HG03460 (cell line): ENCODE results near the gene GAPT.
"Not testable (repeated sequence)": the region's sequence is repeated elsewhere in the genome, so short reads cannot be mapped to it uniquely, and the experiment has no call there.

Experiments used
- ATAC-seq: cut with Tn5 transposase; IDR thresholded peaks from one replicate; pipeline ENCODE4 v1.9.1; 2021; ENCODE audit not compliant: unreplicated experiment

Gene GAPT

DNA sequence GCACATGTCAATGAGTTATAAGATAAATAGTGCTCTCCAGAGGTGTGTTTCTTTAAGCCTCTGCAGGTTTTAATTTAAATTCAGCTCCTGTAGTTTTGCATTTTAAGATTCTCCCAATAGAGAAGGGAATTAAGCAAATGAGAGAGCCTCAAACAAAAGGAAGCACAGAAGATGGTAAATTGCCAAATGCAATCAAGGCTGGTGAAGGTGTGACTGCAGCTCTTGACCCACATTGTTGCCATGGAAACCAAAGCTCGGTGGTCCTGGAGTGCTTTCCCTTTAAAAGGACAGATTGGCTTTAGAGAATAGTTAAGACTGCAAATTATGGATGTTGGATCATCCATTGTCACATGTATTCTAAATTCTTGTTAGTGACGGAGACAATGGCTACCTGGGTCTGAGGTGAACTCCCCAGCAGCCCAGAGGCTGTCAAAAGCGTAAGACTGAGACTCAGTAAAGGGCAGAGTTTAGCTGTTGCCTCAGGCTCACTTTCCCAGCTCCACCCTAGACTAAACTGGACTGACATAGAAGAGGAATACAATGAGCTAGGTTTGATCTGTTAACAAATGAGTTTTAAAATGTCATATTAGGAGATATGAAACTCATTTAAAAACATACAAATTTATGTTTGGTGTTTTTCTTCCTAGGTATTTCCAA is 12.3 kb downstream of the GAPT start:
- no peak for ATAC-seq

DNA sequence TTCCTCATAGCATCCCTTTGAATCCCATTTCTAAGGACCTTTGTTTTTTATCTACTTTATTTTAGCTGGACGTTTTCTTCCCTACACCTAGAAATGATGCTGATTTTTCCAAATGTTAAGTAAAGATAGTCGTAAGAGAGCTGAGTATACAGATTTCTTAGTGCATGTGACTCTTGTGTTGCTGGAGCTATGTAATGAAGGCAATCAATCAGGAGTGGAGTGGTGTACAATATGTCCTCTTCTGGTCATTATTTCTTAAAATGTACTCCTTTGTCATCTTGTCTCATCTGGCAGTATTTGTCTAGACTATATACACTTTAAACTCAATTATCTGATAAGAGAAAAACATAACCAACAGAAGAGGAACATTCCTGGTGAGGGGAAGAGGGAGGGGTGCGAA is 13.5 kb downstream of the GAPT start:
- no peak for ATAC-seq

DNA sequence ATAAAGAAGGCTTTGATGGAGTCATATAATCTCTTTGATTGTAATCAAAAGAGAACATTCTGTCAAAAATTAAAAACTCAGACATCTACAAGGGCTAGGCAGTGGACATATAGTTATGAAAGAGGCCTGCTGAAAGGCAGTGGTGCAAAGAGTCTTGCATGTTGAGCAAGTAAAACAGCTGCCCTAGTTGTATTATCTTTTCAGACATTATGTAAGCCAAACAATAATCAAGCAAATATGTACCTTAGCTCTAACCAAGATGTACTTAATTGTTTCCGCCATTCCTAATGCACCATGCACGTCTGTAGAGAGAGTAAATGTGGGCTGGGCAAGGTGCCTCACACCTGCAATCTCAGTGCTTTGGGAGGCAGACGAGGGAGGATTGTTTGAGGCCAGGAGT is 14.3 kb downstream of the GAPT start:
- ATAC-seq: no peak

DNA sequence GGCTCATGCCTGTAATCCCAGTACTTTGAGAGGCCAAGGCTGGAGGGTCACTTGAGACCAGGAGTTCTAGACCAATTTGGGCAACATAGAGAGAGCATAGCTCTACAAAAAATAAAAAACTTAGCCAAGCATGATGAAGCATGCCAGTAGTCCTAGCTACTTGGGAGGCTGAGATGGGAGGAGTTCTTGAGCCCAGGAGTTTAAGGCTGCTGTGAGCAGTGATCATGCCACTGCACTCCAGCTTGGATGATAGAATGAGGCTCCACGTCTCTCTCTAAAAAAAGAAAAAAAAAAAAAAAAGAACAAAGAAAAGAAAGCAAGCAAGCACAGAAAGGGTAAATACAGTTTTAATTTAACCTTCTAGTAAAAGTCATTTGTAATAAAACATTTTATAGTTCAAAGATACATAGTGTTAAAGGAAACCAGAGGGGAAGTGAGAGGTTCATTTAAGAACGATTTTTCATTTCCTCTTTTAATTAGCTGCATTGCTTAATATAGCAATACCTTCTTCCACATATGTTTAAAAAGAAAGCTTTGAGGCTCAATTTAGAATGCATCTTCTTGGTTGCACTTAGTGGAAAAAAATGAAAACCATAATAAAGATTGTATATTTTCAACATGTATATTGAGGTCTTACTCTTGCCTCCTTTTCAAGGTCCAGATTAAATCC is 14.9 kb downstream of the GAPT start:
- ATAC-seq: peak; percentile 76

DNA sequence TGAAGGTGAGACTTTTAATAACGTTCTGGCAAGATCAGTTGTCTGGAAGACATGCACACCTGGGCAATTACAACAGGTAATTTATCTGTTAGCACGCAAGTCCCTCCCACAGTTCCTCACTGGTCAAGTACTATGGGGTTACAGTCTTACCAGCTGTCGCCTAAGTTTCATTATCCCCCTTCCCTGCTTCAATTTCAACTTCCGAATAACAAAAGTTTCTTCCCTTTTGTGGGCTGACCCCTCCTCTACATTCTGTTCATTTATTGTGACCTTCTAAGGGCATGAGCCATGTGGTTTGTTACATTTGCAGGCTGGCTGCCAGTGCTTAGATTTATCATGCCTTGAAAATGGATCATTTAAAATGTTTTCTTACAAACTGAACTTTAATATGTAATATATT is 16.5 kb downstream of the GAPT start:
- ATAC-seq: no peak

DNA sequence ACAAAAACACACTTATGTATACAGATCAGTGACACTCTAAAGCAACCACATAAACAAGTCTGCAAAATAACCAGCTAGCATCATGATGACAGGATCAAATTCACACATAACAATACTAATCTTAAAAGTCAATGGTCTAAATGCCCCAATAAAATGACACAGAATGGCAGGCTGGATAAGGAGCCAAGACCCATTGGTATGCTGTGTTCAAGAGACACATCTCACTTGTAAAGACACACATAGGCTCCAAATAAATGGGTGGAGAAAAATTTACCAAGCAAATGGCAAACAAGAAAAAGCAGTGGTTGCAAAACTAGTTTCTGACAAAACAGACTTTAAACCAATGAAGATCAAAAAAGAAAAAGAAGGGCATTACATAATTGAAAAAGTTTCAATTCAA is 26.0 kb downstream of the GAPT start:
- no peak for ATAC-seq

DNA sequence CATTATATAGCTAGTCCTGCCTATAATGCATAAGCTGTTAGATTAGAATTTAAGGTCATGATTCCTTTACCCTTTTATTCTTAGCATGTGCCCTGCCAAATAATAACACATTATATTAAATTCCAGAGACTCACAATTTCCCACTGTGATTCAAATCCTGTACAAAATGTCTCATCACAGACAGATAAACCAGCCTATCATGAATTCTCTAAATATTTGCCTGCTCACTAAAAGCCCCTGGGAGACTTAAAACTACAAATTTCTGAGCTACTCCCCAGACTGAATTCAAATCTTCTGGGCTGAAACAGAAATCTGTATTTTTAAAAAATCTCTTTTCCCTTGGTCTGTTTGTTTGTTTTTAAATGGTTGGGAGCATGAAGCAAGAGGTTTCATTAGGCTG is 32.7 kb downstream of the GAPT start:
- ATAC-seq: no peak

DNA sequence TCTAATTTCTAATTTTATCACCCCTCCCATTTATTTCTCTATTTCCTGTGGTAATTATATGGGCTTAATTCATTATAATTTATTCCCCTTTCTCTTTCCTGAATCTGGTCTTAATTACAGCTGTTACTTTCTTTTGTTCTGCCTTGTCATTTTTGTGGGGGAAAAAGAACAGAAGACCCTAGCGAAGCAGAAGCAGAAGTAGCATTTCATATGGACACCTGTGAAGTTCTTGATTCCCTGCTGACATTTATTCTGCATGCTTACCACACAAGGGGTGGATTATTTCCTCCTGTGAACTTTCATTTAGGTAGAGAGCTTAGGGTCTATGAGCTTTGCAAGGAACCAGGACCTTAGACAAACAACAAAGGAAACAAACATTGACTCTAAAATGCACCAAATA is 33.3 kb downstream of the GAPT start:
- no peak for ATAC-seq

DNA sequence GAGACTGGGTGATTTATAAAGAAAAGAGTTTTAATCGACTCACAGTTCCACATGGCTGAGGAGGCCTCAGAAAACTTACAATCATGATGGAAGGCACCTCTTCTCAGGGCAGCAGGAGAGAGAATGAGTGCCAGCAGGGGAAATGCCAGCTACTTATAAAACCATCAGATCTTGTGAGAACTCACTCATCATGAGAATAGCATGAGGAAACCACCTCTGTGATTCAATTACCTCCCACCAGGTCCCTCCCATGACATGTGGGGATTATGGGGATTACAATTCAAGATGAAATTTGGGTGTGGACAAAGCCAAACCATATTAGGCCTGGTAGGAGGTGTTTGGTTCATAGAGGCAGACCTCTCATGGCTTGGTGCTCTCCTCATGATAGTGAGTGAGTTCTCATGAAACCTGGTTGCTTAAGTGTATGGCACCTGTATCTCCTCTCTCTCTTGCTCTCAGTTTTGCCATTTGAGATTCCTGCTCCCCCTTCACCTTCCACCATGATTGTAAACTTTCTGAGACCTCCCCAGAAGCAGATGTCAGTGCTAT is 39.8 kb downstream of the GAPT start:
- no peak for ATAC-seq

DNA sequence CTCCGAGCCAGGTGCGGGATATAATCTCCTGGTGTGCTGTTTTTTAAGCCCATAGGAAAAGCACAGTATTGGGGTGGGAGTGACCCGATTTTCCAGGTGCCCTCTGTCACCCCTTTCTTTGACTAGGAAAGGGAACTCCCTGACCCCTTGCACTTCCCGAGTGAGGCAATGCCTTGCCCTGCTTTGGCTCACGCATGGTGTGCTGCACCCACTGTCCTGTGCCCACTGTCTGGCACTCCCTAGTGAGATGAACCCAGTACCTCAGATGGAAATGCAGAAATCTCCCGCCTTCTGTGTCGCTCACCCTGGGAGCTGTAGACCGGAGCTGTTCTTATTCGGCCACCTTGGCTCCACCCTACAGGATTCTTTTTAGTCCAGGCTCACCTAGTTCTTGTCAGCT is 50.7 kb downstream of the GAPT start:
- ATAC-seq: not testable (repeated sequence)

DNA sequence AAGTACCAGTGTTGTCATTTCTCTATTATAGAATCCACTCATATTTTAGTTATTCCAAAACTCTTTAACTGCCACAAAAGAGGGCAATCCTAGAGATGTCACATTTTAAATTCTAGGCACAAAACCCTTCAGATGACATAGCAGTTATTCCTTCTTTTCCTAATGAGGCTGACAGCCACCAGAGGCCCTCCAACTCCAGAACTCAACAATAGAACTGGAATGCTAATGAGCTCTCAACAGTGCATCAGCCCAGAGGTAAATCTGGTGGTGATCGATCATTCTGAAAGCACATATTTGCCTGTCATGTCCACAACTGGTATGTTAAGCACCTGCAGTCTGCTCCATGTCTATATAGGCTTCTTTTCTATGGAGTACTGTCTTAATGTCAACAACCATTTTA is 51.5 kb downstream of the GAPT start:
- ATAC-seq: no peak

DNA sequence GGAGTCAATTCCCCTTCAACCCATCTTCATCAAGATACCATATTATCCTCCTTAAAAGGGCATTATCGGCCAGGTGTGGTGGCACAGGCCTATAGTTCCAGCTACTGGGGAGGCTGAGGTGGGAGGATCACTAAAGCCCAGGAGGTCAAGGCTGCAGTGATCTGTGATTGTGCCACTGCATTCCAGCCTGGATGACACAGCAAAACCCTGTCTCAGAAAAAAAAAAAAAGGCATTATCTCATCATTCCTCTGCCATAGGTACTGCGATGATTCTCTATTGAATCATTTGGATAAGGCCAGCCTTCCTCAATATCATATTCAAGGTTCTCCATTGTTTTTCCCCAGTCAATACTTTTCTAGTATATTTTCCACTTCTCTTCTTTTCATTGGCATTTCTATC is 52.5 kb downstream of the GAPT start:
- ATAC-seq: no peak

DNA sequence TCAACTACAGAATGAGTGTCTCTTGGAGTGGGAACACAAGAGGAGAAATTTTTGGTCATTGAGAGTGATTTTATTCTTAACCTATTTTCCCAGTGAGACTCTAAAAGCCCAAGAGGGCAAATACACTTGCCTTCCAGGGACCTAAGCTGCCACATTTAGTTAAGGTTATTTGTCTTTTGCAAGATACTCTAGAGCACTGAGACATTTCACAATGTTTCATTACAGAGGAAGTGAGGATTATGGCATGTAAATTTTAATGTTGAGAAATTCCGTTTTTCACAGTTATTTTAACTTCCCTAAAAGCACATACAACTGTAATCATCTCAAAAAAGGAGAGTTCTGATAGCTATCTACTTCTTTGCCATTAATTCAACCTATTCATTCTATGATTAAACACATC is 53.0 kb downstream of the GAPT start:
- no peak for ATAC-seq

DNA sequence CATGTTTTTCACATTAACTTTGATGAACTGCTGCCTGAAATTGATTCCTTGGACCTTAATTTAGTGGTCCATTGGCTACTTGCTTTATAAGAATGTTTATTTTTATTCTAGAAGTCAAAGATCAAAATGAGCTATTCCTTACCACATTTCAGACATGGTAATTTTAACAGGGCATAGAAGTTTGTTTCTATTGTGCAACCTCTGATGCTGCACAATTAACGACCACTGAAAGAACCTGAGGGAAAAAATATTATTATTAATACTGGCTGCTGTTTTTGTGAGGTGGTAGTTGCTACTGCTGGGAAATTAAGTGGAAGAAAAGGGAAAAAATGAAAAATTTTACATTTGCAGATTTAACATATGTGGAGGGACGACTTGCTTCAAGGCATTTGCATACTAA is 53.7 kb downstream of the GAPT start:
- ATAC-seq: no peak

DNA sequence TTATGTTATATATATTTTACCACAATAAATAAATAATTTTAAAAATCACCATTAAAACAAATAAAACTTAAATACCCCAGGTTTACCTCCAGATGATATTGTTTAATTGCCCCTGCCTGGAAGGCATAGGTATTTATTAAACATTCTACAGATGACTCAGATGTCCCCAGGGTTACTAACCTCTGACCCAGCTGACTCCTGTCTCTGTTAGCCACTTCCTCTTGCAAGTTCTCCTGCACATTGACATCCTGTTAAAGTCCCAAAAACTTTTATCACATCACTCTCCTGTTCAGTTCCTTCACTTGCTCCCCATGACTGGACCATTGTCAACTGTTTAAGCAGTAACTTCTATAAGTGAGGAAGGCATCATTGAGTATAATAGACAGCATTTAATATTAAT is 54.7 kb downstream of the GAPT start:
- ATAC-seq: peak; percentile 97
